ENCODE results near the gene CEP104.

CEP104 gene

DNA sequence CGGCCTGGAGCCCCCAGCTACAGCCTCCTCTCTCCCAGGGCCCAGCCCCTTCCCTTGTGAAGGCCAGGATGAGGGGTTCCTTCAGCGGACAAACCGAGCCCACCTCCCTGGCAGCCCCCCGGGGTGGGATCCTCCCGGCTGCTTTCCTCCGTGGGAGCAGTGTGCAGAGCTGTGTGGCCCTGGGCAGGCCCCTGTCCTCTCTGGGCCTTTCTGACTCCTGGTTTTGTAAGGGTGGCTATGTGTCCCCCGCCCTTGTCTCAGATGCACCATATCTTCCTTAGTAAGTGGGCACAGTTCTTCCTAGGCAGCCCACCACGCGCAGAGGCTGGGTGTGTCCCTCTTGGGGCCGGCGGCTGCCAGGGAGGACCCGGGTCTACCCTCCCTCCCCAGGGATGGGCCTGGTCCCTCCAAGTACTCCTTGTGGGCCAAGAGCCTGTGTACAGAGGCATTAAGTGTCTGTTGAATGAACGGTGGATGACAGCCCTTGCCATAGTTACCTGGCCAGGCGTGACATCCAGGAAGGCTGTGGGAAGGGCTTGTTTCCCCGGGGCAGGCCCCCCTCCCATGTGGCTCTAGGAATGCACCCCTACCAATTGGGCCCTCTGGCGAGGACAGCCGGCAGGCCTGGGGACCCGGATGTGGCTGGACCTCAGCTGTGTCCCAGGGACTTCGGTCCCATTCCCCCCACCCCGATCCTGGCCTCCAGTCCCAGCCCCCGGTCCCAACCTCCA, 80.6 kb downstream of the CEP104 start:
- DNase-seq = no peak

GRCh38 chr1:3775490-3776230, 81.4 kb downstream of the CEP104 start:
- peak in 3 of 5 donors; percentile 29 to 64 (median 39) for DNase-seq

DNA sequence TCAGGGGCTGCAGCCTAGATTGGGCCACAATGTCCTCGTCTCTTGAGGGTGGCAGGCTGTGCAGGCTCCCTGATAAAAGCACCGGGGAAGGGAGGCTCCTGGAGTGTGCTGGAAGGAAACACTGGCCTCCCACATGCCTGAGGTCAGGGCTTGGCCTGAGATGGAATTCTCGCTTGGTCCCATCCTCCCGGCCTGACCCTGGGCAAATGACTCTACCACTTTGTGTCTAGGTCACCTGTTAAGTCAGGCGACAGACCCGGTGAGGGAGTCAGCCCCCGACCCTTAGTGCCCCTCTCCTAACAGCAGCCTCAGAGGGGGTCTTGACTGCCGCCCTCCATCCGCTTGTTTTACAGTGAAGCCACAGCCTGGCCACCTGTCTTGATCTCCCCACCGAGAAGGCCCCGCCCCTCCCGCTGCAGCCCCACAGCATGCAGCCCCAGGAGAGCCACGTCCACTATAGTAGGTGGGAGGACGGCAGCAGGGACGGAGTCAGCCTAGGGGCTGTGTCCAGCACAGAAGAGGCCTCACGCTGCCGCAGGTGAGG, 82.0 kb downstream of the CEP104 start:
- no peak for DNase-seq

- no peak for DNase-seq
Observed at GRCh38 chr1:3774276-3774945, 82.6 kb downstream of the CEP104 start.

- no peak for DNase-seq
Observed at GRCh38 chr1:3773572-3774275, 83.3 kb downstream of the CEP104 start.

DNA sequence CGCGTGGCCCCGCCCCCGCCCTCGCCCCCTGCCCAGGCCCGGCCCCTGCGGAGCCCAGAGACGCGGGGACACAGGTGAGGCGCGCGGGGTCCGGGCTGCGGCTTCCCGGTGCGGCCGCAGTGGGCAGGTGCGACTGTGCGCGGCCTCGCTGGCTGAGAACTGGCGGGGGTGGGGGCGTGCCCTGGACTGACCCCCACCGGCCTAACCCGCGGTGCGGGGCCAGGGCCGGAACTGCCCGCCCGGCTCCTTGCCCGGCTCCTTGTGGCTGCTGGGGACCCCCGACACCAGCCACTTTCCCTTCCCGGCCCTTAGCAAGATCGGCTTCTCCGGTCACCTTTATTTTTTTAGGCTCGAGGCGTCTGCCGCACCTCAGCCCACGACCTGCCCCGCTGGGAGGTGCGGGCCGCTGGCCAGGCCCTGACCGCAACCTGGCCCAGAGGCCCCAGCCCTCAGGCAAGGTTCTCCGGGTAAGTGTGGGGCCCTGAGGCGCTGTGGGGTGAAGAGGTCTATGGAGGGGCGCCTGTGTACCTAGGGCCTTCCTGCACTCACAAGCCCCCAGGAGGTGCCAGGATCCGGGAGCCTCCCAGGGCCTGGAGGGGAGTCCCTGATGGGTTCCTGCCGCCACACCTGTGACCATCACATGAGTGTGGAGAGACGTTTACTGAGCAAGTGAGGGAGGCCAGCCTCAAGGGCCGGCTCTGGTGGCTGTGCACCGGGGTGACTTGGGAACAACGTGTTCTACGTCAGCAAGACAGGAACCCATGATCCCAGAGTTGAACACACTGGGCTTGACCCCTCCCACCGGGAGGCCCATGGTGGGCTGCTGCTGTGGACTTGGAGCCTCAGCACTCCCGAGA, 84.1 kb downstream of the CEP104 start, which contains the start of gene SMIM1:
TSS of gene SMIM1 (plus strand) at position 35 of the 857 bp plus-strand sequence. CDS start 2,625 bp downstream, outside the sequence.
- DNase-seq = no peak

- DNase-seq = peak; percentile 83 to 87 (median 86)
Observed at GRCh38 chr1:3772027-3772714, 84.8 kb downstream of the CEP104 start.

DNA sequence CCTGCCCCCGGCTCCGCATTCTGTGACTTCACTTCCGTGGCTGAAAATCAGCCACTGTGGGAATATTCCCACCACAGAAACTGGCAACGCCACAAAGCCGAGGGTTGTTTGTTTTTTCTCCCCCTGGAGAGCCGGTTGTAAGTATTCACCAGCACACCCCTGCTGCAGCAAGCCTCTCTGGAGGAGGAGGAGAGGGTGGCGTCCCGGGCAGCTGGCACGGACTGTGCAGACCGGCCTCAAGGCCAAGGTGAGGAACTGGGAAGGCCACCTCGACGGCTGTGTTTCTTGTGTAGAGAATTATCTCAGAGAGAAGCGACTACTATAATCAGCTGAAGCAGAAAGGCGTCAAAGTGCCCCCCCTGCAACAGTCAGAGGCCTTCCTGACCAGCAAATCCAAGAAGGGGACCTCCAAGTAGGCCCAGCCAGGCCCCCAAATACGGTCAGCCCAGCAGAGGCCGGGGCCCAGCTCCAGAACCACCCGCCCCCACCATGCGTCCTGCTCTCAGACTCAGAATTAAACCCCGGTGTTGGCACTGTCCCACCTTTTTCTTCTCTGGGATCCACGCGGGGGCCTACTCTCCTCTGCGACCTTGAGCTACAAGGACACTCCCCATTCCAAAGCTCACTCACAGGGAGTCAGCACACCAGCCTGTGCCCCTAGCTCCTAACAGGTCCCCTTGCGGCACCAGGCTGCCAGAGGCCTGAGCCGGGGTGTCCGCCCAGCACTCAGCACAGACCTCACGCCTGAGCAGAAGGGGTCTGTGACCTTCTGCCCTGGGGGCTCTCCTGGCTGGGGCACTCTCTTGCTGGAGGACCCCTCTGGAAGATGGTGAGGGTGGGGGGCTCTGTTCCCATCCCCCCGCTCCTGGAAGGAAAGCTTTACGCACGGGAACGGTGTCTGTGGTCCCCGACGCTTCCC, 85.6 kb downstream of the CEP104 start:
- no peak for DNase-seq

DNA sequence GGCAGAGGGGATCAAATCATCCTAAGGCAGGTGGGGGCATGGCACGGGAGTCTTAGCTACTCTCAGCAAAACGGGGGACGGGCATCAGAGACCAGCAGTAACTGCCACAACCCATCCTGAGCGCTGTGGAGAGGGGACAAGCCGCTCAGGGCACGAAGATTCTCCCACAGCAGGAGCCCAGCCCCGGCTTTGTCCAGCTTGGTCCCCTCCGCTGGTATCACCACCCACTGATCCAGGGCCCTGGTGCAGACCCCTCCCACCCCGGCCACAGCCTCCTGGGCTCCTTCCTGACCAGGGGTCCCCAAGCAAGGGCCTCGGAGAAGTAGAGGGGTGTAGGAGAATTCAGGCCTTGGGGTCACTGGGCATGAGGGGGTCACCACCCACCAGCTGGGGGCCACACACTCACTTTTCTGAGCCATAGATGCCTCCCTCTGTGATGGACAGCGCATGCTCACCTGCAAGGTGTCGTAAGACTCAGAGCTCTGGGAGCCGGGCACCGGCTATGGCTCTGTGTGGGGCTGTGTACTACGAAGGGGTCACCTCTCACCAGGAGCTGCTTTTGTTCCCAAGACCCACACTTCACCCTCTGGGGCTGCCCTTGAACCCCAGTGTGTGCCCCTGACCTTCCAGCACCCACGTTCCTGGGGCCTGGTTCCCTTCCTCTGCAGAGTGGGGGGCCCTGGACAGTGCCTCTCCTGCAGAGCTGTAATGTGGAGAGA, 86.8 kb downstream of the CEP104 start:
- DNase-seq = no peak

DNA sequence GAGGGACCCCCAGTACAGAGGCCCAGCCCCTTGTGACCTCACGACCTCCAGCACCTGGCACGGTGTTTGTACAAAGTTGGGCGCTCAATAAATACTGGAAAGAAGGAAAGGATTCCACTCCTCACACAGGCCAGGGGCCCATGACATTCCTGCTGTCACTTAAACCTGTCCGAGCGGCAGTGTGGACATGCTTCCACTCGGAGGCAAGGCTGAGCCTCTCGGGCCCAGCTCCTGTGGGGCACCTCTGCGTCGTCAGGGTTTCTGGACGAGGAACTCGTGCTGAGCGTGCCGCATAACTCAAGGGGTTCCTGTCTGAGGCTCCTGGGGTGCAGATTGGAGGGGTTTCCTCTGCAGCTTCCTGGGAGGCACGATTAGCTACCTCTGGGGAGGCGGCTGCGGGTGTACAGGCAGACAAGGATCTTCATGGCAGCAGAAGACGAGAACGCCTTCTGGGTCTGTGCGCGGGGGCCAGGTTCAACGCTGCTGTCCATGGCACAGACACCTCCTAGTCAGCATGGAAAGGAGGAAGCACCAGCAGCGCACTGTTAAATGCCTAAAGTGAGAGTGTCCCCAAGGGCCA, 88.1 kb downstream of the CEP104 start:
- no peak for DNase-seq

- no peak for DNase-seq
Observed at GRCh38 chr1:3767328-3767925, 89.6 kb downstream of the CEP104 start.

DNA sequence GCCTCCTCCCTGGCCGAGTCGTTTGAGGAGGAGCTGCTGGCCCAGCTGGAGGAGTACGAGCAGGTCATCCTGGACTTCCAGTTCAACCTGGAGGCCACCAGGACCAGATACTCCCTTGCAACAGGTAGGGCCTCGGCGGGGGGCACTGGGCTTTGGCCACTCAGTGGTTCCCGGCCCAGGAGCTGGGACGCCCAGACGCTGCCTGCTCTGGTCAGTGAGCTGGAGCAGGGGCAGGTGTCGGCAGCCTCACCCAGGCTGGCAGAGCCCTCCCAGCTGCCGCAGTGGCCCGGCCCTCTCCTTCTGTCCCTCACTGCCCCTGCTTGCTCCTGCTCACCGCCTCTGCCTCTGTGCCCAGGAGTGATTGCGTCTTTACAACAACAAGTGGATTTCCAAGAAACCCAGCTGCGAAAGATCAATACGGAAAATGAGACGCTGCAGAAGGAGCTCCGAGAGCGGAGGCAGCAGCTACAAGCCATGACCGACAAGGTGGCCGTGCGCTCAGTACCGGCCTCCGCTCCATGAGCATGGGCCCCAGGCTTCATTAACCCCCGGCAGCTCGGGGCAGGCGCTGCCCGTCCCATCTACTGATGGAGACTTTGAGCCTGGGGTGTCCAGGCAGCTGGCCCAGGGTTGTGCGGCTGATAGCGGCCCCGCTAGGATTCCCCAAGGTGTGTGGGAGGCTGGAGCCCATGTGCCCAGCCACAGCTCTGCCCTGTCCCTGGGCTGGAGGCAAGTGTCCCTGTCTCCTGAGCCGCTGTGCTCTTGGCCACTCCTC, 93.5 kb downstream of the CEP104 start:
- no peak for DNase-seq

- no peak for DNase-seq
Observed at GRCh38 chr1:3762873-3763228, 94.2 kb downstream of the CEP104 start.

GRCh38 chr1:3762151-3762872, 94.7 kb downstream of the CEP104 start:
- DNase-seq = no peak

Measured in T-helper 1 cell (primary cell).